HG03342 (cell line): ENCODE results near the gene TLE3.

Experiments used
- ATAC-seq: cut with Tn5 transposase; IDR thresholded peaks from one replicate; pipeline ENCODE4 v1.9.1; 2021; ENCODE audit warnings: mild to moderate bottlenecking, moderate library complexity; ENCODE audit not compliant: unreplicated experiment

TLE3 gene

DNA sequence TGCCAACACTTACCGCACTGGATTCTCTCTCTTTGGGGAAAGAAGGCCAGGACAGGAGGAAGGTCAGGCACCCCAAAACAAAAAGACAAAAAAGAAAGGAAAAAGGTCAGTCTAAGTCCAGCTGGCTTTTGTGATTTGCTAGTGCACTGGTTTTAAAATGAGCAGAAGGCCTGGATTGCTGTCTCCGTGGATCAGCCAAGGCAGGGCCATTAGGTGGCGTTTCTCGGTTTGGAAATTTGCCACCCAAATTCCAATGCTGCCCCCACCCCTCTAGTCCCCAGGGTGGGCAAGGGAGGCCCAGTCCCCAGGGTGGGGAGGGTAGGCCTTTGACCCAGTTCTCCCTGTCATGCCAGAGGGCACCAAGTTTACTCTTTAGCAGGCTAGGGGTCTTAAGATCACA lies 33.3 kb downstream of the TLE3 start:
- ATAC-seq, result no peak

DNA sequence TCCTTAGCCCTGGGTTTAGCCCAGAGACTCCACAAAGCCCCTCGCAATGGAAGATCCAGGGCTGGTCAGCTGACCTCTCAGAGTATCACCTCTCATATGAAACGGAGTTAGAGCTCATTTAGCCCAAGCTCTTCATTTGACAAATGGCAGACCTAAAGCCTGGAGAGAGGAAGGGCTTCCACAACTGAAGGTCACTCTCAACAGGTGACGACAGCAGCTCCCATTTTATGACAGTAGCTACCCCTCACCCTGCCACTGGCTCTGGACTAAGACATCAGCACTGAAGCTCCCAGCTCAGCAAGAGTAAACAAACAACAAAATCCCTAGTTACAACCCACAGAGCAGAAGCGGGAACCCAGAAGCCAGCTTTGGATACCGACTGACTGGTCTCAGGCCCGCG lies 33.7 kb downstream of the TLE3 start:
- ATAC-seq, result no peak

DNA sequence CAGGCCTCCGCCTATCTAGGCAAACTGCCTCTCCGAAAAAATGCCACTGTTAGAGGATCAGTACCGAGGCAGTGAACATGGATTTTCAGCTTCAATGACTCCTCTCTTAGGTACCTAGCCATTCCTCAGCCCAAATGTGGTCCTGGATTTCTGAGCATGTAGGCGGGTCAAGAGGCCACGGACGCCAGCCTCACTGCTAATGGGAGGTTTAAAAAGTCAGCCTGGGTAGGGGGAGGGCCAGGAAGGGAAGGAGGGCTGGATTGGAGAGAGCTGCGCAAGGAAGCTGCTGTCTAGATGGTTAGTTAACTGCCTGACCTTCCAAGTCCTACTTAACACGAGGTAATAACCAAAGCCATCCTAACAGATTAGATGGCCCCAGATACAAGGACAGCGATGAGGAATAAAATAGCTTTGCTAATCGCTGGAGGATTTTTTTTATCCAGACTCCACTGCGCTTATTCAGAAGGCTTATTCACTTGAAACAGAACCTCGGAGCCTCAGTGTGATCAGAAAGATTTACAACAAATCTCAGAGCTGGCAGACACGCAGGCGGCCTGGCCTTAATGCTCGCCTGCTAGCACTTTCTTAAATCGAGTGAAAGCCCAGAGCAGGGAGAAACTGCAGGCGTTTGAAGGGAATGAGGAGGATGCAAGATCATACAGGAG lies 34.3 kb downstream of the TLE3 start:
- ATAC-seq, result no peak

DNA sequence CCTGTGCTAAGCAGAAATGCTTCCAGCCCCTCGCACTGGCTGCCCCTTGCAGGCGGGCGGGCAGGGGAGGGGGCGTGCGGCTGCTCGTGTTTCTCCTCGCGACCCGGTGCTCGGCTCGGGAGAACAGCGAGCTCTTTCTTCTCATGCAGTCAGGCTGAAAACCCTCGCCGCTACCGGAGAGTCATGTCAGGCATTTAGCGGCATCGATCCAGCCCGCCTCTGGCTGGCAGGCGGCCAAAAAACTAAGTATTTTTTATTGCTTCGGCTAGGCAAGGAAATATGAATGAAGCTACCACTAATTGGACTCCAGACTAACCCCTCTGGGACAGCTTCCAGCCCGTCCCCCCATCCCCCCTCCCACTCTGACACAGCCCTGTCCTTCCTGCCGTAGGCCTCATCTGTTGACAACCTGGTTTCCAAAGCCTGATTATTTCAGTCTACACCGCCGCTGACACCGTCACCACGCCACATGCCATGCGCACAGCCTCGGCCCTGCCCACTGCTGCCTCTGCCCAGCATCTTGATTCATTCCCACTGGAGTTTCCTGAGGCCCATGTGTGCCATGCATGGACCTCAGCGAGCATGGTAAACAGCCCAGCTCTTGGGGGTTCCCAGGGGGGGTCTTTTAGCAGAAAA lies 35.3 kb downstream of the TLE3 start:
- no peak for ATAC-seq

DNA sequence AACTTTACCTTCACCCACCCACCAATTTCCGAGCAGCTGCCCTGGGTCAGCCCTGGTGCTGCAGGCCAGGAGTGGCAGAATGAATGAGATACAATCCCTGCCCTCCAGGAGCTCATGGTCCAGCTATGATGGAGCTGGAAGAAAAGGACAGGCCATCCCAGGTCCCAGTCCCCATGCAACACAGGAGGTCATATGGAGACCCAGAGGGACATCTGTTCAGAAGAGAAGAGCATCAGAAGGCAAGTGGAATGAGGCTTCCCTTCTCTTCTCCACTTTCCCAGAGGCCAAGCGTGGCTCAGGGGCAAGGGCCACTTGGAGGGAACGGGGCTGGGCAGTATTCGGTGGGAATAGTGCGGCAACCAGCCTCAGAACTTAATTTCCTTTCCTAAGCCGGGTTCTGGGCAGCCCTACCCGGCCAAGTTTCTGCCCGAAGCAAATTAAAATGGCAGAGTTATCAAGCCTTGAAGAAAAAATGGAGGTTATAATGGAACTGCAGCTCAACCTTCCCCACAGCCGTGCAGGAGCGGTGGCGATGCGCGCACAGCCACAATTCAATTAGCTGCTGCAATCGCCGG lies 35.9 kb downstream of the TLE3 start:
- ATAC-seq, result no peak

DNA sequence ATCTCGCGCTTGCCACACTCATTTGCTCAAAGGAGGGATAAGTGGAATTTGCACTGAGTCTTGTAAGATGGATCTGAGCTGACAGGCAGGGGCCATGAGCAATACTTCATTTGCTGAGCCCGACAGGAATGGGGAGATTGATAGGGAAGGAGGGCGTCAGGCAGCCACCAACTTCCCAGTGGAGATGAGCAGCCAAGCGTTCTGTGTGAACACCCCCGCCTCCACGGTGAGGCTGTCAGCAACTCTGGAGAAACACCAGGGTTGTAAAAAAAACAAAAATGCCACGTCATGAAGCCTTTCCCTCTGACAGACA lies 36.8 kb downstream of the TLE3 start:
- no peak for ATAC-seq

DNA sequence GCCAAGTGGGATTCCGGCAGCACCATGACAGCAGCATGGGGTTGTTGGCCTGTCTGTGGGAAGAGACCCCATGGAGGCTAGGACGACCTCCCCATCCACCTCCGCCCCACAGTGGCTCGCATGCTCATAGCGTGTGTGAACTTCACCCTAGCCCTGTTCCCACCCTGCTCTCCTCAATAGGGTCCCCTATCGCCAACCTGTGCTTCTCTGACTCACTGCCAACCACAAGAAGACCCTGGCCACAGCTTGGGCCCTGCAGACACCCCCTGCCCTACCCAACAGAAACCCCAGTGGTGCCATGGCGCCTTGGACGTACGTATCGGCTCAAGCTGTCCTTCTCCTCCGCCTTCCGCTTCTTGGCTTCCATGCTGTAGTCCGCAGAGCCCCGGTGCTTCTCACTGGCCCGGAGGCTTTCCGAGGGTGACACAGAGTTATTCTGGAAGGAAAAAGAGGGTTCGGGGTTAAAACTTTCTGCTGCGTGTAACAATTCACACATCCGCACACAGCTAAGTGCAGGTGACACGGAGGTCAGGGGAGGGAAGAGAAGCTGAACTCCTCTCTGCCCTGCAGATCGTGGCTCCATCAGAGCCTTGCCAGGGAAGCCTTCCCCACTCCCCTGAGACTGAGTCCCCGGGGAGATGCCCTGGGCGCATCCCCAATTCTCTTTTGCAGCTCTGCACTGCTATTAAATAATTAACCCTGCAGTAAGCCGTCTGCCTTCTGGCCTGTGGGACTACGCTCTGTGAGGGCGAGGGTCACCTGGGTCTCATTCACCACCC lies 37.3 kb downstream of the TLE3 start:
- no peak for ATAC-seq

DNA sequence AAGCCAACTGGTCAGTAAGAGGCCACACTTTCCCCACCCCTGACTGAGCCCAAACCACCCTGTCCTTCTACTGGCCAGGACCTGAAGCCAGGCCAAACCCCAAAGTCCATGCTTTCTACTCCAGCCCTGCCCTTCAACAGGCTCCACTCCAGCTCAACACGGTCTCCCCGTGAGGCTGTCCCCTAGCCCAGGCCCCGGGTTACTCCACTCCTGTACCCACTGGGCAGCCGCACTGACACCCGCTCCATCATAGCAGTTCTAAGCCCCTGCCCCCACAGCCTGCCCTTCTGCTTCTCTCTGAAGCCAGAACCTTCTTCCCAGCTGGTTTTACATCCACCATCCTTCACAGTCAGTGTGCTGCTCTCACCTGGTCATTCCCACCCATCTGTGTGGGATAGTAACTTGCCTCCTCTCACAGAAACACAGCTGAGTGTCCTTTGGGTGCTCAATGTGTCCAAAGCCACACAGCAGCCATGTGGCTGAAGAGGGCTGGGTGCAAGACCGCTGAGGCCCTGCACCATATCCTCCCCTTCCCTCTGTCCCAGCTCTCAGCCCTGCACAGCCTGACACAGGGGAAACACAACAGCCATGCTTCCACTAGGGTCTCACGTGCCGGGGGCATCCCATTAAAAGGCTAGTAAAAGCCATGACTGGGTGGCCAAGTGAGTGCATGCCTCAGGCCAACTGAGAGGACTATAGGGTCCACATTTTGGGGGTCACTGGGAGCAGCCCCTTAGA lies 38.1 kb downstream of the TLE3 start:
- no peak for ATAC-seq

DNA sequence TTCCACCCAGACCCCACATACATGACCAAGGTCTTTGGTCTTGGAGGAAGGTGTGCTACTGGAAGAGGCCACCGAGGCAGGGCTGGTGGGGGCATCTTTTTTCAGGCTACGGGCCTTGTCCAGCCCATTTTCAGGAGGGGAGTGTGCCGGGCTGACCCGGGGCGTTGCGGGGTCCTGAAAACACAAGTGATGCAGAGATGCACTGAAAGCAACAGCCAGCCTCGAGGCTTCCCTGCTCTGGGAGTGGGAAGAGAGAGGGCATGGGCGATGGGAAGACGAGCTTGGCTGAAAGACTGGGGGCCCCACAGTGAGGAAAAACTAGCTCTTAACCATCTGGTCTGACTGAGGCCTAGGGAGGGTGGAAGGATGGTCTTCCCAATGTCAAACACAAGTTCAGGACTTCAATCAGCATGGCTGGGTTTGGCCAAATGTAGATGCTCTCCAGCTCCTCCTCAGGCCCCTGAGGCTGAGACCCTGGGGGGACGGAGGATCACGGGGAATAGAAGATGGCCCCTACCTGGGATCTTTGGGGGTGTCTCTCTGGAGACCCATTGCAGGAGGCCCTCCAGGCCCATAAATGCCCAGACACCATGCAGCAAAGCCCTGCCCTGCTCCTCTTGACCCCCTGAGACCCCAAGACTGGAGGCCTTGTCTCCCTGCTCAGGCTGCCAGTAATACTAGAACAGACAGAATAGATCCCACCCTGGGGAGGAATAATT lies 38.9 kb downstream of the TLE3 start:
- ATAC-seq, result no peak

DNA sequence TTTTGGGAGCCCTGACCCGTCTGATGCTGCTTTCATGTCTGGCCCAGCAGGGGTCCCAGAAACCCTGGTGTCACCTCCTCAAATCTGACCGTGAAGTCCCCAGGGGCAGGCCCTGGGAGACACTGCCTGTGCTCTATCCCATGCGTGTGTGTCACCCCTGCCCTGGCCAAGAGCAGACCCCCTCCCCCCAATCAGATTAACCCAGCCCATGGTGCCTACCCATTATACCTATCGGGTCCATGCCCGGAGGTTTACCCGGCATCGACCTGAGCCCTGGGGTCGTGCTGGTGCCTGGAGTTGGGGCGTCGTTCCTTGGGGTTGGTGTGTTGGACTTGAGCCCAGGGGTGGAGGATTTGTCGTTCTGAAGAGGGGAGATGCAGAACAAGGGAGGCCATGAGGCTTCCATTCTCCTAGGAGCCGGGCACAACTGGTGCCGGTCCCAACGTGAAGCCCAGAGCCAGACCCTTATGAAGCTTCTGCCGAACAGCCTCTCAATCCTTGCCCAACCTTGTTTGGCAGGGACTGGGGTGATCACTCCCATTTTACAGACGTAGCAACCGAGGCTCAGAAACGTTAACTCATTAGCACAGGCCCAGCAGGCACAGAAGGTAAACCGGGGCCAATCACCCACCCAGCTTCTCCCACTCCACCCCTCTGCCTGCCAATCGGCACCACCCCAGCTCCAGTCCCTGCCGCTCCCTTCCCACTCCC lies 39.6 kb downstream of the TLE3 start:
- ATAC-seq, result no peak

DNA sequence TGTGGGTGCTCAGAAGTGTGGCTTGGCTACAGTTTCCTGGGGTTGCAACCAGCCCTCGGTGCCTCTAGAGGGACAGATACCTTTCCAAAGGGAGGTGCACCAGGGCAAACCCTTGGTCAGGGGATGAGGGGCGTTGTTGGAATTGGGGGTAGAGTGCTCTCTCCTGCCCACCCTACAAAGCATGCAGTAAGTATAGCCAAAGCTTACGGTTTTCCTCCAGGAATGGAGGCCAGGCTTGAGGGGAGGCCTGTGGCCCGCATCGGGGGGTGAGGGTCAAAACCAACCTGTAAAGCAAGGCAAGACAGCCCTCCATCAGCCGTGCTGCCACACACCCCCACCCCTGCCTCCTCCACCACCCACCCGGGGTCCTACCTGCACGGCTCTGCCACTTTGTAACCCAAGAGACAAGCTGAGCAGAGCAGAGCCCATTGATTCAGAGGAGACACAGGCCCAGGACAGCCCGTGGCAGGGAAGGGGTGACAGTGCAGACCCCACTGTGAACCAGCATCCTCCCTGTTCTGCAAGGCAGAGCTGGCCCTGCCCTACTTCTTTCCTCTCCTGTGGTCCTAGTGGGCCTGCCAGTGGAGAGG lies 41.5 kb downstream of the TLE3 start:
- ATAC-seq, result no peak

DNA sequence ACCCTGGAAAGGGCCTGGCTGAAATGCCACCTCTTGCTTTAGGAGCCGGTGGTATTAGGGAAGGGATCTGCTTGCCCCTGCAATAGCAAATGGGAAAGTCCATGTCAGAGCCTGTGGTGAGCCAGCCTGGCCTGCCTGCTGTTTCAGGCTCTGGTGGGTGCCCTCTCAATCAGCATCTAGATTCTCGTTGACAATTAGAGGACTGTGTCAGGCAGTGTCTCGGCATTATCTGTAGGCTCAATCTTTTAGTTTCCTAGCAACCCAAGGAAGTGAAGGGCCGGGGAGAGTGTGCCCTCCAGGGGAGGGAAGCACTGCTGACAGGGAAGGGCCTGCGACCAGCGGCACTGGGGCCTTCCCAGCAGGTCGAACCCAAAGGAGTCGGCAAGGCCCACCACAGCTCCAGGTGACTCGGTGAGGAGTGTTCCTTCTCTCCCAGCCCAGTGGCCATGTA lies 42.1 kb downstream of the TLE3 start:
- ATAC-seq, result no peak

DNA sequence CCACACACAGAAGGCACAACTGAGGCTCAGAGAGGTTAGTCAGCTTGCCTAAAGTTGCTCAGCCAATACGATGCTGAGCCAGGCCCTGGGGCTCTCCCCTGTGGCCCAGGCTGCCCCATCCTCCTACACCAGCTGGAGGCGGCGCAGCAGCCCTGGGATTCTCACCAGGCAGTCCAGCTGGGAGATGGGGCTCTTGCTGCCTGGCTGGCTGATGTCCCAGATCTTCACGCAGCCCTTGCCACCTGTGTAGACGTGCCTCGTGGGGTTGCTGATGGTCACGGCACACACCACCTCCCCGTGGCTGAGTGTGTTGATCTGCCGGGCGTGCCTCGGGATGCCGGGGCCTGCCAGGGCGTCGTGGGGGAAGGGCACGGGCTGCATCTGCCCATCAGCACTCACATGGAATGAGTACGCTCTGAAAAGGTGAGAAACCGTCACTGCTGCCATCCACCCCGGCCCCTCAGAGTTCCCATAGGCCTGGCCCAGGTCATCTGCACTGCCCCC lies 42.8 kb downstream of the TLE3 start:
- no peak for ATAC-seq

DNA sequence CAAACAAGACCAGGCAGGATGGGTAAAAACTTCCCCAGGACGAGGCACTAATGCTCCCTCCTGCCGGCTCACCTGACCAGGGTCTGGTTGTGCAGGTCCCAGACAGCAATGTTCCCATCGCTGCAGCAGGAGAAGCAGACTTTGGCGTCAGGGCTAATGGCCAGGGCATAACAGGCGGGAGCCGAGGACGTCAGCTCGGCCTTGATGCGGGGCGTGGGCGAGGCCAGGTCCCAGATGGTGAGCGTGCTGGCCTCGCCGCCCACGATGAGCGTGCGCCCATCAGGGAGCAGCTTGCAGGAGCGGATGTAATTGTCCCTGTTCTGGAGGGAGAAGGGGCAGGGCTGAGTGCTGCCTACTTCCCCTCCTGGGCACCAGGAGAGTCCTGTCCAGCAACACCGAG lies 43.4 kb downstream of the TLE3 start:
- no peak for ATAC-seq

DNA sequence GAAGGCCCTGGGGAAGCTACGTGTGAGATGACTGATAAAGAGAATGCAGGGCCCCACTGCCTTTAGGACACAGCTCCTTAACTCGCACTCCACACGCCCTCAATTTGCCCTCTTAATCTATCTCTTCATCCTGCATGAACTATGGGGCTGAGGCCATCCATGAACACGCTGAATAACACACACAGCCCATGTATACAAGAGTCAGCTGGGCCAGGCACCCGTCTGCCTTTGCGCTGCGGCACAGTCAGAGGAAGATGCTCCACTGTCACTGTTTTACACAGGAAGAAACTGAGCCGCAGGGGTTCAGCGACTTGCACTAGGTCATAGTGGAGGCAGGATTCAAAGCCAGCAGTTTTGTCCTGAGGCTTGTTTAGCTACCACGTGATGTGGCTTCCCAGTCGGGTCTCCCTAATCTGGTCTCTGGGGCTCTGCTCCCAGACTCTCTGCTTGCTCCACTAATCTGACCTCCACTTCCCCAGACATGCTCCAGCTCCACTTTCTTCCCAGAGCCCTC lies 43.9 kb downstream of the TLE3 start:
- no peak for ATAC-seq

DNA sequence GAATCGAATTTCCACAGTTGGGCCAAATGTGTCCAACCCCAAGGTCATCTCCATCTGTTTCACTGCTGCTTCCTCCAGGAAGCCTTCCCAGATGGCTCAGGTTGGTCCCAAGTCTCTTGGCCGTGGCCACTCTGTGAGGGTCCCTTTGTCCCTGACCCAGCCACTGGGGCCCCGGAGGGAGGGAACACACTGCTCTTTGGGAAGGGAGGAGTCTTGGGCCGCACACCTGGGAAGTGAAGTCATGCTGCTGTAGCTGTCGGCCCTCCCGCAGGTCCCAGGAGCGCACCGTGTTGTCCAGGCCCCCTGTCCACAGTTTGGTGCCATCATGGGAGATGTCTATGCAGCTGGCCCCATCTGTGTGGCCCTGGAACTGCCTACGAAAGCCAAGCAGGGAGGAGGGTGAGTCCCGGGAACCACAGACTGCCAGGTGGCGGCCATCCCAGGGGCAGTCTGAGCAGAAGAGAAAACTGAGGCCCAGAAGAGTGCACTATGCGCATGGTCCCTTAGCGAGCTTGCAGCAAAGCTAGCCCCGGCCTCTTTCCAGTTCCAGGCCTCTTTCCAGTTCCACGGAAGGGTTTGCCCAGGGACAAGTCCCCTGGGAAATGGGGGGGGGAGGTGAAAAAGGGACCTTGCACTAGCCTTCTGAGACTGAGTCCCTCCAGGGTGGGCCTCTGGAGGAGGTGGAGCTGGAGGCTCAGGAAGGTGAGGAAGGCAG lies 44.6 kb downstream of the TLE3 start:
- ATAC-seq, result no peak

DNA sequence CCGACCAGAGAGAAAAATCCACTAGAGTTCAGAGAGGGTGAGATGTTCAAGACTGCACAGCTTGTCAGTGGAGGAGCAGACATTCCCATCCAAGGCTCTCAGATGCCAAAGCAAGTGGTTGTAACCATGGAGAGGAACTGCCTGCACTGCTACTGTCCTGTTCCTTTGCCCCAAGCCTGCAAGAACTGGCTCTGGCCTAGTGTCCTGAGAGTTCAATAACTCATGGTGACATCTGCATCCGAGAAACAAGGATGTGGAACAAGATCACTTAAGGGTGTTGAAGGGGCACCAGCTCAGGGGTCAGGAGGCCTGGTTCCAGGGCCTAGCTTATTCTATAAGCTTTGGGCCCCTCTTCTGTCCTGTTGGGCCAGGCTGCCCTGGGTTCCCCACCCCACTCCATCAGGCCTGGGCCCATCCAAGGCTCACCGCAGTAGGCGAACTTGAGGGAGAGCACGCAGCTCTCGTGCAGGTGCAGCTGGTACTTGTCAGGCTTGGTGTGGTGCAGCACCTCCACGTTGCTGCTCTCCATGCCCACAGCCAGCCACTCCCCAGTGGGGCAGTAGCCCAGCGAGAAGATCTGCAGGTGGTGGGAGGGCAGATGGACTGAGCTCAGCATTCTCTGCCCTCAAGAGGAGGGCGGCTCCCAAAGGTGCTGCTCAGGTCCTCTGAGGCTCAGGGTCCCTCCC lies 45.6 kb downstream of the TLE3 start:
- no peak for ATAC-seq

DNA sequence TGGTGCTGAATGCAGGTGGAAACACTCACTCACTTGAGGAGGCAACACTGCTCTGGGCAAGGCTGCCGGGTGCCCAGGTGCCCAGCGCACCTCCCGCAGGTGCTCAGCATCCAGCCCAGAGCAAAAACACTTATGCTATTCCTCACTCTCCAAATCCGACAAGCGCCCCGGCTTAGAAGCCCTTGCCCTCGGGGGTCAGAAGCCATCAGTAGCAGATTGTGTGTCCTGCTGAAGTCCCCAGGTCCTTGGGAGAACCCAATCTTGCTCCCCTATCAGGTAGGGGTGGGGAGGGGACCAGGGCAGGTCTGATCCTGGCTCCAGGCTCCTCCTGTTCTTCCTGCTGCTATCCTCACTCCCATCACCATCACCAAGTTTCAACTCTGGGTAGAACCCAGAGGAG lies 46.7 kb downstream of the TLE3 start:
- ATAC-seq, result no peak
